ENCODE data around the gene CARD11.

The CARD11 gene

GRCh38 chr7:3013975-3014792, 29.5 kb downstream of the CARD11 start:
- DNase-seq, result no peak

- no peak for DNase-seq
These were observed 32.3 kb downstream of the CARD11 start for GRCh38 chr7:3011211-3011852.

GRCh38 chr7:3010161-3010560, 33.5 kb downstream of the CARD11 start:
- DNase-seq, result no peak

- DNase-seq, result no peak
These were observed 34.6 kb downstream of the CARD11 start for GRCh38 chr7:3009086-3009485.

- no peak for DNase-seq
These were observed 35.3 kb downstream of the CARD11 start for GRCh38 chr7:3008386-3008785.

- no peak for DNase-seq
These were observed 36.0 kb downstream of the CARD11 start for GRCh38 chr7:3007696-3008095.

GRCh38 chr7:3005257-3005656, 38.4 kb downstream of the CARD11 start:
- DNase-seq, result no peak

- DNase-seq, result no peak
These were observed 39.7 kb downstream of the CARD11 start for GRCh38 chr7:3003936-3004335.

GRCh38 chr7:3002631-3003030, 41.0 kb downstream of the CARD11 start:
- no peak for DNase-seq

GRCh38 chr7:3000566-3000965, 43.1 kb downstream of the CARD11 start:
- DNase-seq, result no peak

- DNase-seq, result no peak
These were observed 44.6 kb downstream of the CARD11 start for GRCh38 chr7:2999078-2999500.

- no peak for DNase-seq
These were observed 46.7 kb downstream of the CARD11 start for GRCh38 chr7:2997014-2997413.

GRCh38 chr7:2996141-2996540, 47.5 kb downstream of the CARD11 start:
- no peak for DNase-seq

- no peak for DNase-seq
These were observed 49.8 kb downstream of the CARD11 start for GRCh38 chr7:2993868-2994267.

- DNase-seq, result no peak
These were observed 50.3 kb downstream of the CARD11 start for GRCh38 chr7:2993396-2993795.

GRCh38 chr7:2990949-2991470, 52.7 kb downstream of the CARD11 start:
- DNase-seq, result no peak

- DNase-seq, result no peak
These were observed 57.1 kb downstream of the CARD11 start for GRCh38 chr7:2986561-2986960.

- no peak for DNase-seq
These were observed 57.8 kb downstream of the CARD11 start for GRCh38 chr7:2985866-2986265.

GRCh38 chr7:2984091-2984490, 59.6 kb downstream of the CARD11 start:
- no peak for DNase-seq

GRCh38 chr7:2983586-2983985, 60.1 kb downstream of the CARD11 start:
- DNase-seq, result no peak

GRCh38 chr7:2982831-2983230, 60.8 kb downstream of the CARD11 start:
- DNase-seq, result no peak

GRCh38 chr7:2982401-2982800, 61.3 kb downstream of the CARD11 start:
- no peak for DNase-seq

- DNase-seq, result no peak
These were observed 62.6 kb downstream of the CARD11 start for GRCh38 chr7:2981103-2981480.

- no peak for DNase-seq
These were observed 63.1 kb downstream of the CARD11 start for GRCh38 chr7:2980401-2981102.
